ENCODE measurements around the gene RHOXF2. TPM values are rescaled to one million over a fixed set of nuclear protein-coding genes. Genes with fewer than 3 reads are reported as not detected.
"Not testable (repeated sequence)": the region's sequence is repeated elsewhere in the genome, so short reads cannot be mapped to it uniquely, and the experiment has no call there.

Gene RHOXF2
- total RNA-seq, 1 experiment from 2014 or later: not detected

DNA sequence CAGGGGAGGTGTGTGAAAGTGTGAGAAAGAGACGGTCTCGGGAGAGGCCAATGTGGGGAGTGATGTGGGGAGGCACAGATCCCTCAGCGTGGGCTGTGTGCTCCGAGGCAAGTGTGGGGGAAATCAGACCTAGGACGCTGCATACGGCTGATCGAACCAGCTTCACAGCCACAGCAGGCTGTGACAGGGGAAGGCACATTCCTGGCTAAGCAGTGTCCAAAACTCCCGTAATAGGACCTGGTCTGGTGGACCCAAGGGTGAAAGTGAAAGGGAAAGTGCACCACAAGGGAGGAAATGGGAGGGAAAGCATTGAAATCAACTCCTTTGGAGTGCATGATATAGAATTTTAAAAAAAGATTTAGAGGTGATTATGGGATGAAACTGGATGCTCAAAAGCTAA lies 10.9 kb upstream of the RHOXF2 start:
- Histone ChIP-seq H3K23ac (ENCODE audit: insufficient read length, low read depth, low read length) (no peak overlapping the region), H2AFZ (ENCODE audit: low read length) (no peak overlapping the region), H3K18ac (ENCODE audit: insufficient read length, low read depth, low read length) (no peak overlapping the region), H3K4me2 (ENCODE audit: insufficient read depth, insufficient read length, low read length) (no peak overlapping the region), H2BK120ac (ENCODE audit: low read depth, low read length, poor library complexity, severe bottlenecking) (no peak overlapping the region), H3K27me3 (ENCODE audit: insufficient read depth, low read length) (no peaks in the 10 kb centered on the region), H4K91ac (ENCODE audit: insufficient read length, low read depth, low read length) (no peak overlapping the region), H3K4ac (ENCODE audit: low read depth, low read length) (no peak overlapping the region), H2BK12ac (ENCODE audit: insufficient read length, low read depth, low read length) (no peak overlapping the region), H3K14ac (ENCODE audit: insufficient read depth, low read length) (no peak overlapping the region), H2BK20ac (ENCODE audit: low read depth, low read length, poor library complexity, severe bottlenecking) (no peak overlapping the region), H3K23me2 (ENCODE audit: insufficient read length, low read depth, low read length, poor library complexity, severe bottlenecking) (no peaks in the 10 kb centered on the region), H3K79me2 (ENCODE audit: insufficient read depth, low read length) (no peaks in the 10 kb centered on the region), H2AK5ac (ENCODE audit: insufficient read length, low read length) (no peak overlapping the region), H3K79me1 (ENCODE audit: insufficient read depth, low read depth, low read length, poor library complexity, severe bottlenecking) (no peaks in the 10 kb centered on the region), H3K27ac (ENCODE audit: insufficient read length, low read depth, low read length) (no peak overlapping the region), H4K5ac (ENCODE audit: insufficient read length, low read depth, low read length) (no peak overlapping the region), H3K56ac (ENCODE audit: insufficient read length, low read depth, low read length) (no peak overlapping the region), H2BK5ac (ENCODE audit: insufficient read length, low read length) (no peak overlapping the region), H2BK15ac (ENCODE audit: low read depth, low read length) (no peak overlapping the region), H3T11ph (ENCODE audit: low read length) (no peak overlapping the region), H3K9ac (ENCODE audit: extremely low read depth, insufficient read length, low read length) (no peak overlapping the region), H3K4me1 (ENCODE audit: insufficient read depth, low read length) (no peaks in the 10 kb centered on the region), H4K8ac (replicated peaks; ENCODE audit: insufficient read length, low read depth, low read length) (no peak overlapping the region), H4K20me1 (ENCODE audit: control insufficient read depth, insufficient read depth, insufficient read length) (no peaks in the 10 kb centered on the region), H3K9me3 (ENCODE audit: control insufficient read depth, low read depth, low read length) (peaks cover 52% of the 10 kb centered on the region)
- H3K4me3 Mint-ChIP-seq: no peak overlapping the region
- TF ChIP-seq, protein P1, sequence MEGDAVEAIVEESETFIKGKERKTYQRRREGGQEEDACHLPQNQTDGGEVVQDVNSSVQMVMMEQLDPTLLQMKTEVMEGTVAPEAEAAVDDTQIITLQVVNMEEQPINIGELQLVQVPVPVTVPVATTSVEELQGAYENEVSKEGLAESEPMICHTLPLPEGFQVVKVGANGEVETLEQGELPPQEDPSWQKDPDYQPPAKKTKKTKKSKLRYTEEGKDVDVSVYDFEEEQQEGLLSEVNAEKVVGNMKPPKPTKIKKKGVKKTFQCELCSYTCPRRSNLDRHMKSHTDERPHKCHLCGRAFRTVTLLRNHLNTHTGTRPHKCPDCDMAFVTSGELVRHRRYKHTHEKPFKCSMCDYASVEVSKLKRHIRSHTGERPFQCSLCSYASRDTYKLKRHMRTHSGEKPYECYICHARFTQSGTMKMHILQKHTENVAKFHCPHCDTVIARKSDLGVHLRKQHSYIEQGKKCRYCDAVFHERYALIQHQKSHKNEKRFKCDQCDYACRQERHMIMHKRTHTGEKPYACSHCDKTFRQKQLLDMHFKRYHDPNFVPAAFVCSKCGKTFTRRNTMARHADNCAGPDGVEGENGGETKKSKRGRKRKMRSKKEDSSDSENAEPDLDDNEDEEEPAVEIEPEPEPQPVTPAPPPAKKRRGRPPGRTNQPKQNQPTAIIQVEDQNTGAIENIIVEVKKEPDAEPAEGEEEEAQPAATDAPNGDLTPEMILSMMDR (conservative IDR thresholded peaks at IDR 0.05): no peak
- peaks cover 2% of the 10 kb centered on the region for H3K27me3 Mint-ChIP-seq (ENCODE audit: low read depth)
- no CpG with 5 or more reads among the region's 8 CpGs for WGBS (ENCODE audit: extremely low coverage, insufficient read length, low lambda C conversion rate)
- no peak for DNase-seq
- peaks cover 6 to 11% of the 10 kb centered on the region in 2 experiments for H3K4me1 Mint-ChIP-seq
- peaks cover 63 to 65% of the 10 kb centered on the region in 2 experiments for H3K9me3 Mint-ChIP-seq
- H3K27ac Mint-ChIP-seq: no peak overlapping the region
- peaks cover 38 to 47% (median 42%) of the 10 kb centered on the region in 3 experiments for H3K36me3 Mint-ChIP-seq (ENCODE audit: insufficient read depth in 1 of 3, low read depth in 3 of 3)

- not testable (repeated sequence) for H3K27me3 ChIP-seq (ENCODE audit: insufficient read depth, low read length); H3K4me3 Mint-ChIP-seq; DNase-seq; H4K91ac ChIP-seq (ENCODE audit: insufficient read length, low read depth, low read length); H3K14ac ChIP-seq (ENCODE audit: insufficient read depth, low read length); H3K27me3 Mint-ChIP-seq (ENCODE audit: low read depth); H2BK20ac ChIP-seq (ENCODE audit: low read depth, low read length, poor library complexity, severe bottlenecking); H3K23me2 ChIP-seq (ENCODE audit: insufficient read length, low read depth, low read length, poor library complexity, severe bottlenecking); H3K4me1 Mint-ChIP-seq; H2AFZ ChIP-seq (ENCODE audit: low read length); H4K8ac ChIP-seq (replicated peaks; ENCODE audit: insufficient read length, low read depth, low read length); H3K9ac ChIP-seq (ENCODE audit: extremely low read depth, insufficient read length, low read length); H3T11ph ChIP-seq (ENCODE audit: low read length); H2BK120ac ChIP-seq (ENCODE audit: low read depth, low read length, poor library complexity, severe bottlenecking); H2BK5ac ChIP-seq (ENCODE audit: insufficient read length, low read length); H3K79me1 ChIP-seq (ENCODE audit: insufficient read depth, low read depth, low read length, poor library complexity, severe bottlenecking); H4K5ac ChIP-seq (ENCODE audit: insufficient read length, low read depth, low read length); H3K23ac ChIP-seq (ENCODE audit: insufficient read length, low read depth, low read length); H3K27ac Mint-ChIP-seq; H3K18ac ChIP-seq (ENCODE audit: insufficient read length, low read depth, low read length); H4K20me1 ChIP-seq (ENCODE audit: control insufficient read depth, insufficient read depth, insufficient read length); H3K79me2 ChIP-seq (ENCODE audit: insufficient read depth, low read length); H3K56ac ChIP-seq (ENCODE audit: insufficient read length, low read depth, low read length); H3K4ac ChIP-seq (ENCODE audit: low read depth, low read length); H2AK5ac ChIP-seq (ENCODE audit: insufficient read length, low read length); H3K4me1 ChIP-seq (ENCODE audit: insufficient read depth, low read length); H3K27ac ChIP-seq (ENCODE audit: insufficient read length, low read depth, low read length); H3K4me2 ChIP-seq (ENCODE audit: insufficient read depth, insufficient read length, low read length); H2BK12ac ChIP-seq (ENCODE audit: insufficient read length, low read depth, low read length); H2BK15ac ChIP-seq (ENCODE audit: low read depth, low read length)
- Mint-ChIP-seq H3K36me3 (ENCODE audit: insufficient read depth in 1 of 3, low read depth in 3 of 3) (peaks cover 29 to 39% (median 34%) of the 10 kb centered on the region in 3 experiments), H3K9me3 (peaks cover 42% of the 10 kb centered on the region in 2 experiments)
- WGBS (ENCODE audit: extremely low coverage, insufficient read length, low lambda C conversion rate): no CpG with 5 or more reads among the region's 12 CpGs
- peaks cover 40% of the 10 kb centered on the region for H3K9me3 ChIP-seq (ENCODE audit: control insufficient read depth, low read depth, low read length)
Measured at GRCh38 chrX:120150109-120150744, 8.2 kb upstream of the RHOXF2 start.

Measured in H9 (cell line).